BLaER1 treated with 17β-estradiol and CSF1 and Interleukin-3, amounts not matched to agents 10 nM and 100 nM (cell line): Measurements from ENCODE around the gene RACGAP1.
A peak's percentile ranks its signal among the peaks of the same experiment; 100 is the strongest.

Experiments used
- H3K27ac ChIP-seq, 11 experiments: shearing (Covaris generic); formaldehyde crosslinking; 2 replicates each; pipeline ENCODE4 v1.8.1; 2022
- H3K27me3 ChIP-seq, 11 experiments: shearing (Covaris generic); formaldehyde crosslinking; 2 replicates each; pipeline ENCODE4 v1.8.1; 2022
- H3K36me3 ChIP-seq, 11 experiments: shearing (Covaris generic); formaldehyde crosslinking; 2 replicates each; pipeline ENCODE4 v1.8.1; 2022
- H3K4me1 ChIP-seq, 10 experiments: shearing (Covaris generic); formaldehyde crosslinking; 2 replicates each; pipeline ENCODE4 v1.8.1; 2022
- H3K4me2 ChIP-seq, 11 experiments: shearing (Covaris generic); formaldehyde crosslinking; 2 replicates each; pipeline ENCODE4 v1.8.1; 2022
- H3K4me3 ChIP-seq, 10 experiments: shearing (Covaris generic); formaldehyde crosslinking; 2 replicates each; pipeline ENCODE4 v1.8.1; 2022
- H3K9ac ChIP-seq, 11 experiments: shearing (Covaris generic); formaldehyde crosslinking; 2 replicates each; pipeline ENCODE4 v1.8.1; 2022
- H3K9me3 ChIP-seq, 11 experiments: shearing (Covaris generic); formaldehyde crosslinking; replicated peaks in 1 of 11; 2 replicates each; pipeline ENCODE4 v1.8.1; 2022
- H4K20me1 ChIP-seq, 11 experiments: shearing (Covaris generic); formaldehyde crosslinking; 2 replicates each; pipeline ENCODE4 v1.8.1; 2022
- Cebpa-rat ChIP-seq, 11 experiments: shearing (Covaris generic); IDR thresholded peaks; 2 replicates each; pipeline ENCODE4 v1.8.1; 2022

The RACGAP1 gene, protein sequence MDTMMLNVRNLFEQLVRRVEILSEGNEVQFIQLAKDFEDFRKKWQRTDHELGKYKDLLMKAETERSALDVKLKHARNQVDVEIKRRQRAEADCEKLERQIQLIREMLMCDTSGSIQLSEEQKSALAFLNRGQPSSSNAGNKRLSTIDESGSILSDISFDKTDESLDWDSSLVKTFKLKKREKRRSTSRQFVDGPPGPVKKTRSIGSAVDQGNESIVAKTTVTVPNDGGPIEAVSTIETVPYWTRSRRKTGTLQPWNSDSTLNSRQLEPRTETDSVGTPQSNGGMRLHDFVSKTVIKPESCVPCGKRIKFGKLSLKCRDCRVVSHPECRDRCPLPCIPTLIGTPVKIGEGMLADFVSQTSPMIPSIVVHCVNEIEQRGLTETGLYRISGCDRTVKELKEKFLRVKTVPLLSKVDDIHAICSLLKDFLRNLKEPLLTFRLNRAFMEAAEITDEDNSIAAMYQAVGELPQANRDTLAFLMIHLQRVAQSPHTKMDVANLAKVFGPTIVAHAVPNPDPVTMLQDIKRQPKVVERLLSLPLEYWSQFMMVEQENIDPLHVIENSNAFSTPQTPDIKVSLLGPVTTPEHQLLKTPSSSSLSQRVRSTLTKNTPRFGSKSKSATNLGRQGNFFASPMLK

GRCh38 chr12:50025187-50026059 is at the start of gene RACGAP1:
Gene RACGAP1 (minus strand): TSS chr12:50025494. CDS start chr12:50016715, 8,779 bp downstream.
- Histone ChIP-seq H3K27me3 (no peaks in the 10 kb centered on the region), H4K20me1 (peaks cover 0 to 12% (median 7%) of the 10 kb centered on the region in 11 experiments; a peak in 8 of 22 replicates), H3K9ac (peak within 1 kb of the TSS; percentile 81 to 97 (median 89)), H3K36me3 (peaks cover 0 to 31% (median 11%) of the 10 kb centered on the region in 11 experiments; a peak in 8 of 22 replicates), H3K9me3 (no peaks in the 10 kb centered on the region), H3K4me2 (peak within 1 kb of the TSS; percentile 73 to 88 (median 82)), H3K27ac (peak within 1 kb of the TSS; percentile 41 to 97 (median 86); a peak in 21 of 22 replicates), H3K4me1 (peaks cover 21 to 44% (median 31%) of the 10 kb centered on the region in 10 experiments; a peak in 18 of 20 replicates), H3K4me3 (peak within 1 kb of the TSS; percentile 75 to 98 (median 87))
- TF ChIP-seq Cebpa-rat (IDR thresholded peaks at IDR 0.05) = no peak

DNA sequence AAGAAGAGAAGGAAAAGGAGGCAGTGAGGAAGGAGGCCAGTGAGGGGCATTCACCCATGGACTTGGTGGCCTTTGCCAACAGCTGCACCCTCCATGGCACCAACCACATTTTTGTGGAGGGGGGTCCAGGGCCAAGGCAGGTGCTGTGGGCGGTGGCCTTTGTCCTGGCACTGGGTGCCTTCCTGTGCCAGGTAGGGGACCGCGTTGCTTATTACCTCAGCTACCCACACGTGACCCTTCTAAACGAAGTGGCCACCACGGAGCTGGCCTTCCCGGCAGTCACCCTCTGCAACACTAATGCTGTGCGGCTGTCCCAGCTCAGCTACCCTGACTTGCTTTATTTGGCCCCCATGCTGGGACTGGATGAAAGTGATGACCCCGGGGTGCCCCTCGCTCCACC is 48.4 kb upstream of the RACGAP1 start:
- peak overlapping the region in 1 of 11 experiments; percentile 5; a peak in 1 of 22 replicates for H3K4me2 ChIP-seq
- TF ChIP-seq Cebpa-rat (IDR thresholded peaks at IDR 0.05) = no peak

GRCh38 chr12:50073206-50073605 is 47.9 kb upstream of the RACGAP1 start:
- no peak overlapping the region; a peak in 1 of 22 replicates for H3K9ac ChIP-seq
- H4K20me1 ChIP-seq = no peaks in the 10 kb centered on the region; a peak in 1 of 22 replicates
- peaks cover 9 to 35% (median 19%) of the 10 kb centered on the region in 10 experiments; a peak in 18 of 20 replicates for H3K4me1 ChIP-seq
- peak overlapping the region in 1 of 11 experiments; percentile 5; a peak in 1 of 22 replicates for H3K4me2 ChIP-seq
- no peak overlapping the region for H3K4me3 ChIP-seq
- H3K9me3 ChIP-seq = no peaks in the 10 kb centered on the region
- no peak for TF ChIP-seq Cebpa-rat (IDR thresholded peaks at IDR 0.05)
- no peaks in the 10 kb centered on the region for H3K36me3 ChIP-seq
- no peak overlapping the region for H3K27ac ChIP-seq
- H3K27me3 ChIP-seq = no peaks in the 10 kb centered on the region

More for the DNA sequence above, 48.4 kb upstream of the RACGAP1 start:
- Histone ChIP-seq H3K27ac (no peak overlapping the region), H3K4me1 (peaks cover 9 to 35% (median 19%) of the 10 kb centered on the region in 10 experiments; a peak in 18 of 20 replicates), H3K36me3 (no peaks in the 10 kb centered on the region), H3K9ac (no peak overlapping the region; a peak in 1 of 22 replicates), H3K27me3 (no peaks in the 10 kb centered on the region), H3K9me3 (no peaks in the 10 kb centered on the region), H3K4me3 (no peak overlapping the region), H4K20me1 (no peaks in the 10 kb centered on the region; a peak in 1 of 22 replicates)

GRCh38 chr12:50072198-50072907 is 47.1 kb upstream of the RACGAP1 start:
- no peaks in the 10 kb centered on the region for H3K36me3 ChIP-seq
- no peaks in the 10 kb centered on the region for H3K27me3 ChIP-seq
- no peak overlapping the region; a peak in 1 of 22 replicates for H3K9ac ChIP-seq
- no peaks in the 10 kb centered on the region for H3K9me3 ChIP-seq
- H3K27ac ChIP-seq = no peak overlapping the region
- no peak for TF ChIP-seq Cebpa-rat (IDR thresholded peaks at IDR 0.05)
- peaks cover 4 to 28% (median 16%) of the 10 kb centered on the region in 10 experiments; a peak in 18 of 20 replicates for H3K4me1 ChIP-seq
- H3K4me2 ChIP-seq = no peak overlapping the region
- no peak overlapping the region for H3K4me3 ChIP-seq
- H4K20me1 ChIP-seq = no peaks in the 10 kb centered on the region; a peak in 1 of 22 replicates

DNA sequence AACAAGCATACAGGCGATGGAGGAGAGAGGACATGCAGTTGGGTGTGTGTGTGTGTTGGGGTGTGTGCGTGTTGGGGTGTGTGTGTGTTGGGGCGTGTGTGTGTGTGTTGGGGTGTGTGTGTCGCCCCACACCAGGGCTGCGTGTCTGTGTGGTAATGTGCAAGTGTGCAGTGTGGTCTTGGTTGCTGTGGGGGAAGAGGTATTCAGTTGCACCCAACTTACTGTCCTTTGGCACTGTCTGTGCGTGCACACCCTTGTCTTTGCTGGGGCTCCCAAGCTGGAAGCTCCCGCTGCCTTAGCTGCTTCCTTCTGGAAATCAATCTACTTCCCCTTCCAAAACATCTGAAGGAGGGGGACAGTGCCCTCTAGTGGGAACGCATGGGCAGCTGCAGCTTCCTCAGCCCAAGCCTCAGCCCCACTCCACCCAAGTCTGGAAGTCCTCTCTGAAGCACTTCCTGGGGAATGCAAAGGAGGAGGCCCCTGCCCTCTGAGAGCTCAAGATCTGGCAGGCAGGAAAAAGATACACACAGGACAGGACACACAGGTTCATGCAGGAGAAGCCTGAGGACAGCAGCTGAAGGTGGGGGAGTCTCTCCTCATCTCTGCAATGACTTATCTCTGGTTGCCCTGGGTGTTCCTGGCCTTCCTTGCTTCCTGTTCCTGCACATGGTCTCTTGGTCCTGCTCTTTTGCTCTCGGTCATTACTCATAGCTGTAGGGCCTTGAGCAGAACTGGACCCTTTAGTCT is 45.2 kb upstream of the RACGAP1 start:
- no peaks in the 10 kb centered on the region; a peak in 2 of 22 replicates for H4K20me1 ChIP-seq
- H3K27me3 ChIP-seq = no peaks in the 10 kb centered on the region
- no peak overlapping the region for H3K4me3 ChIP-seq
- H3K27ac ChIP-seq = peak overlapping the region in 1 of 11 experiments; percentile 41; a peak in 1 of 22 replicates
- peaks cover 0 to 34% (median 20%) of the 10 kb centered on the region in 10 experiments; a peak in 14 of 20 replicates for H3K4me1 ChIP-seq
- peak overlapping the region in 10 of 11 experiments; percentile 3 to 58 (median 44); a peak in 13 of 22 replicates for H3K4me2 ChIP-seq
- peak overlapping the region in 2 of 11 experiments; percentile 27 to 29; a peak in 2 of 22 replicates for H3K9ac ChIP-seq
- no peaks in the 10 kb centered on the region for H3K9me3 ChIP-seq
- TF ChIP-seq Cebpa-rat (IDR thresholded peaks at IDR 0.05) = no peak
- H3K36me3 ChIP-seq = no peaks in the 10 kb centered on the region

DNA sequence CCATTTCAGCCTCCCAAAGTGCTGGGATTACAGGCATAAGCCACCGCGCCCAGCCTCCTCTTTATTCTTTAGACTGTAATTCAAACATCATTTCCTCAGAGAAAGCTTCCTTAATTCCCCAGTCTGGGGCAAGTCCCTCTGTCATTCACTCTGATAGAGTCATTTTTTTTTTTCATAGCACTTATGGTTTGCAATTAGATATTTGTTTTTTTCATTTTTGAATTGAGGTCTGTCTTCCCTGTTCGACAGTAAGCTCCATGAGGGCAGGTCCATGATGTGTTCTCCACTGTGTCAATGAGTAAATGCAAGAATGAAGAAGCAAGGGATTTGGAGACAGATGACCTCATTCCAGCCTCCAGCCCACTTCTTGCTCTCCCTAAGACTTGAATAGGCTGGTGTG is 44.2 kb upstream of the RACGAP1 start:
- H3K4me1 ChIP-seq = peaks cover 0 to 34% (median 19%) of the 10 kb centered on the region in 10 experiments; a peak in 14 of 20 replicates
- H3K9me3 ChIP-seq = no peaks in the 10 kb centered on the region
- no peak overlapping the region for H3K4me3 ChIP-seq
- no peaks in the 10 kb centered on the region; a peak in 2 of 22 replicates for H4K20me1 ChIP-seq
- no peak overlapping the region for H3K9ac ChIP-seq
- H3K36me3 ChIP-seq = no peaks in the 10 kb centered on the region
- TF ChIP-seq Cebpa-rat (IDR thresholded peaks at IDR 0.05) = no peak
- H3K4me2 ChIP-seq = no peak overlapping the region
- no peak overlapping the region for H3K27ac ChIP-seq
- no peaks in the 10 kb centered on the region for H3K27me3 ChIP-seq

DNA sequence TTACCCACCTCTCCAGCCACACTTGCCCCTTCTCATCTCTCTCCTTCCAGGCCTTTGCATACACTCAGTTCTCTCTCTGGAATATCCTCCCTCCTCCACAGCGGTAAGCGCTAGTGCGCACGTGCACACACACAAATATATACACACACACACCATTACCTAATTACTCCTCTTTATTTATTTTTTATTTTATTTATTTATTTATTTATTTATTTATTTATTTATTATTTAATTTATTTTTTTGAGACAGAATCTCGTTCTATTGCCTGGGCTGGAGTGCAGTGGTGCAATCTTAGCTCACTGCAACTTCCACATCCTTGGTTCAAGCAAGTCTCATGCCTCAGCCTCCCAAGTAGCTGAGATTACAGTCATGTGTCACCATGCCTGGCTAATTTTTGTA is 43.8 kb upstream of the RACGAP1 start:
- no peak overlapping the region for H3K4me2 ChIP-seq
- H3K4me3 ChIP-seq = no peak overlapping the region
- H3K36me3 ChIP-seq = no peaks in the 10 kb centered on the region
- no peak overlapping the region for H3K9ac ChIP-seq
- TF ChIP-seq Cebpa-rat (IDR thresholded peaks at IDR 0.05) = no peak
- H4K20me1 ChIP-seq = no peaks in the 10 kb centered on the region; a peak in 2 of 22 replicates
- no peaks in the 10 kb centered on the region for H3K9me3 ChIP-seq
- no peaks in the 10 kb centered on the region for H3K27me3 ChIP-seq
- no peak overlapping the region for H3K27ac ChIP-seq
- H3K4me1 ChIP-seq = peaks cover 0 to 34% (median 19%) of the 10 kb centered on the region in 10 experiments; a peak in 14 of 20 replicates
